ENCODE measurements around the gene LRRFIP2.
"Not testable (repeated sequence)": the region's sequence is repeated elsewhere in the genome, so short reads cannot be mapped to it uniquely, and the experiment has no call there.

Gene LRRFIP2, protein sequence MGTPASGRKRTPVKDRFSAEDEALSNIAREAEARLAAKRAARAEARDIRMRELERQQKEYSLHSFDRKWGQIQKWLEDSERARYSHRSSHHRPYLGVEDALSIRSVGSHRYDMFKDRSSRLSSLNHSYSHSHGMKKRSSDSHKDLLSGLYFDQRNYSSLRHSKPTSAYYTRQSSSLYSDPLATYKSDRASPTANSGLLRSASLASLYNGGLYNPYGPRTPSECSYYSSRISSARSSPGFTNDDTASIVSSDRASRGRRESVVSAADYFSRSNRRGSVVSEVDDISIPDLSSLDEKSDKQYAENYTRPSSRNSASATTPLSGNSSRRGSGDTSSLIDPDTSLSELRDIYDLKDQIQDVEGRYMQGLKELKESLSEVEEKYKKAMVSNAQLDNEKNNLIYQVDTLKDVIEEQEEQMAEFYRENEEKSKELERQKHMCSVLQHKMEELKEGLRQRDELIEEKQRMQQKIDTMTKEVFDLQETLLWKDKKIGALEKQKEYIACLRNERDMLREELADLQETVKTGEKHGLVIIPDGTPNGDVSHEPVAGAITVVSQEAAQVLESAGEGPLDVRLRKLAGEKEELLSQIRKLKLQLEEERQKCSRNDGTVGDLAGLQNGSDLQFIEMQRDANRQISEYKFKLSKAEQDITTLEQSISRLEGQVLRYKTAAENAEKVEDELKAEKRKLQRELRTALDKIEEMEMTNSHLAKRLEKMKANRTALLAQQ

DNA sequence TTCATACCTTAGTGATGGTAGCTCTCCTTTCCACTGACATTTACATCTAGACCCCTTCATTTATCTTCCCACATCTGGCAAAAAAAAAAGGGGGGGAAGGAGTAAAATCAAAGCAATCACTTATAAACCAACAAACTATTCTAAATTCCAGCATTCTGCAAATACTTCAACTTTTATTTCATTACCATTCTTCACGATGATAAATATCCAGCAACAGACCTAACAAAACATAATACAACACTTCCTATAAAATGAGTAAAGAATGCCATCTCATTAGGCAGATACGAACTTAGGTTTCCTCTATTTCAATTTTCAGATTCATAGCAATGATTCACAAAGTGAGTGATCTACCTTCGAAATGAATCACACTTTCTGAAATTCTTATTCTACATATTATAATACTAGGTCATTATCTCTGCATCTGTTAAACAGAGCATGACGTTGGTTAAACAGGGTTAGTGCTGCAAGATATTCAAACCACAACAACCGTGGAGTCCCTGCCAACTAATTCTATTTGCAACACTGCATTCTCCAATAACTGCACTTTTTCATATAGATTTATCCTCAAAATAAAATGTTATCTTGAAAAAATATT is at the start of gene LRRFIP2:
TSS of gene LRRFIP2 (minus strand) at position 51 of the 595 bp plus-strand sequence. CDS start 25,599 bp downstream, outside the sequence.
- no peaks in the 10 kb centered on the region for H3K36me3 ChIP-seq (ENCODE audit: insufficient read depth)
- peaks cover 12% of the 10 kb centered on the region; the same call in 1 of the 2 replicates for H3K79me2 ChIP-seq (ENCODE audit: insufficient read depth, low read depth)
- peak within 1 kb of the TSS; percentile 73 for H2AFZ ChIP-seq (ENCODE audit: low read depth)
- H3K9ac ChIP-seq: peak within 1 kb of the TSS; percentile 58; the same call in 1 of the 2 replicates
- H3K4me3 ChIP-seq (IDR thresholded peaks at IDR 0.05; ENCODE audit: insufficient read depth, low read depth, low read length): peak within 1 kb of the TSS; percentile 50
- peak within 1 kb of the TSS; percentile 58; the same call in 1 of the 2 replicates for H3K27ac ChIP-seq
- TF ChIP-seq, protein P1, sequence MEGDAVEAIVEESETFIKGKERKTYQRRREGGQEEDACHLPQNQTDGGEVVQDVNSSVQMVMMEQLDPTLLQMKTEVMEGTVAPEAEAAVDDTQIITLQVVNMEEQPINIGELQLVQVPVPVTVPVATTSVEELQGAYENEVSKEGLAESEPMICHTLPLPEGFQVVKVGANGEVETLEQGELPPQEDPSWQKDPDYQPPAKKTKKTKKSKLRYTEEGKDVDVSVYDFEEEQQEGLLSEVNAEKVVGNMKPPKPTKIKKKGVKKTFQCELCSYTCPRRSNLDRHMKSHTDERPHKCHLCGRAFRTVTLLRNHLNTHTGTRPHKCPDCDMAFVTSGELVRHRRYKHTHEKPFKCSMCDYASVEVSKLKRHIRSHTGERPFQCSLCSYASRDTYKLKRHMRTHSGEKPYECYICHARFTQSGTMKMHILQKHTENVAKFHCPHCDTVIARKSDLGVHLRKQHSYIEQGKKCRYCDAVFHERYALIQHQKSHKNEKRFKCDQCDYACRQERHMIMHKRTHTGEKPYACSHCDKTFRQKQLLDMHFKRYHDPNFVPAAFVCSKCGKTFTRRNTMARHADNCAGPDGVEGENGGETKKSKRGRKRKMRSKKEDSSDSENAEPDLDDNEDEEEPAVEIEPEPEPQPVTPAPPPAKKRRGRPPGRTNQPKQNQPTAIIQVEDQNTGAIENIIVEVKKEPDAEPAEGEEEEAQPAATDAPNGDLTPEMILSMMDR (conservative IDR thresholded peaks at IDR 0.05; ENCODE audit: low read depth, low read length): no peak
- peak within 1 kb of the TSS; percentile 94 for H3K4me2 ChIP-seq
- no peaks in the 10 kb centered on the region for H3K27me3 ChIP-seq (ENCODE audit: insufficient read depth, low read depth)
- H3K4me1 ChIP-seq (ENCODE audit: low read depth, poor library complexity, severe bottlenecking): peaks cover 19% of the 10 kb centered on the region
- no peaks in the 10 kb centered on the region for H4K20me1 ChIP-seq (ENCODE audit: insufficient read depth)

DNA sequence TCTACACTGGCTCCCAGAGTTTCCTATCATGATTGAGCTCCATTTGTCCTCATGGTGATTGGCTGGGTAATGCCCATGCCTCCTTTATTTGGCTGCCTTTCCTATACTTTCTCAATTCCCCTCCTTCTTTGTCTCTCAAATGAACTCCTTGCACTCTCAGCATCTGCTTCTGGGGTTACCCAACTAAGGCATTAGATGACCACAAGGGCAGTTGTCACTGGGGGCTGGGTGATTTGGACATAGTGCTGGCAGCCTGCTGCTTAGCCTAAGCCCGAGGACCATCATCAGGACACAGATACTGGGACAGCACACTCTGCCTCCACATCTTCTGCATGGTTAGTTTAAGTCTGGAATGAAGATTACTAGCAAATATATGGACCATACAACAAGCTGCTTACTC is 49.2 kb upstream of the LRRFIP2 start:
- Histone ChIP-seq H3K9ac (no peak overlapping the region), H3K79me2 (ENCODE audit: insufficient read depth, low read depth) (no peaks in the 10 kb centered on the region), H3K27ac (no peak overlapping the region), H2AFZ (ENCODE audit: low read depth) (no peak overlapping the region), H3K4me3 (IDR thresholded peaks at IDR 0.05; ENCODE audit: insufficient read depth, low read depth, low read length) (no peak overlapping the region), H3K4me1 (ENCODE audit: low read depth, poor library complexity, severe bottlenecking) (no peaks in the 10 kb centered on the region), H3K36me3 (ENCODE audit: insufficient read depth) (no peaks in the 10 kb centered on the region), H3K27me3 (ENCODE audit: insufficient read depth, low read depth) (no peaks in the 10 kb centered on the region), H4K20me1 (ENCODE audit: insufficient read depth) (no peaks in the 10 kb centered on the region), H3K4me2 (no peak overlapping the region)
- TF ChIP-seq, protein P1 (conservative IDR thresholded peaks at IDR 0.05; ENCODE audit: low read depth, low read length): no peak

DNA sequence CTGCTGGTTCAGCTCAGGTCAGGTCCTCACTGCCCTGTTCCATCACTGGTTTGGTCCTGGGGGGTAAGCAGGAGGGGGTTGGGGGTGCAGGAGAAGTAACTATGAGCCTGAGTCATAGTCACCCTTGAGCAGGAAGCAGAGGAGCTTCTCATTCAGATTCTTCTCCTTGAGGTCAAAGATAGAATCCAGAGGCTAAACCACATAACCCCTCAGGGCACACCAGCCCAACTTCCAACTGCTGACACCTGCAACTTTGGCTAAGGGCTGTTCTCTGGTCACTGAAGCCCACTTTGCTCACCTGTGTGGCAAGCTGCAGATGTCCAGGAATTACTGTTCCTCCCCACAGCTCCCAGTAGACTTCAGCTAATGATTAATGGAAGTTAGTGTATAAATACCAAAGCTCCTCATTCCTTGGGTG is 48.8 kb upstream of the LRRFIP2 start:
- no peak overlapping the region for H3K9ac ChIP-seq
- no peaks in the 10 kb centered on the region for H3K4me1 ChIP-seq (ENCODE audit: low read depth, poor library complexity, severe bottlenecking)
- no peak overlapping the region for H3K4me2 ChIP-seq

DNA sequence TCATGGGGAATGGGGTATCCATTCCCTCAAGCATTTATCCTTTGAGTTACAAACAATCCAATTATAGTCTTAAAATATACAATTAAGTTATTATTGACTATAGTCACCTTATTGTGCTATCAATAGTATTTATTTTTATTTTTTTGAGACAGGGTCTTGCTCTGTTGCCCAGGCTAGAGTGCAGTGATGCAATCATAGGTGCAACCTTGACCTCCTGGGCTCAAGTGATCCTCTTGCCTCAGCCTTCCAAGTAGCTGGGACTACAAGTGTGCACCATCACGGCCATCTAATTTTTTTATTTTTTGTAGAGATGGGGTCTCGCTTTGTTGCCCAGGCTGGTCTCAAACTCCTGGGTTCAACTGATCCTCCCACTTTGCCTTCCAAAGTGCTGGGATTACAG is 48.2 kb upstream of the LRRFIP2 start:
- not testable (repeated sequence) for H3K4me1 ChIP-seq (ENCODE audit: low read depth, poor library complexity, severe bottlenecking); H3K27ac ChIP-seq; H3K4me2 ChIP-seq; H3K27me3 ChIP-seq (ENCODE audit: insufficient read depth, low read depth); H4K20me1 ChIP-seq (ENCODE audit: insufficient read depth); H3K36me3 ChIP-seq (ENCODE audit: insufficient read depth); H3K9ac ChIP-seq; H3K79me2 ChIP-seq (ENCODE audit: insufficient read depth, low read depth); H3K4me3 ChIP-seq (IDR thresholded peaks at IDR 0.05; ENCODE audit: insufficient read depth, low read depth, low read length); H2AFZ ChIP-seq (ENCODE audit: low read depth)

More for the DNA sequence above, 48.8 kb upstream of the LRRFIP2 start:
- Histone ChIP-seq H4K20me1 (ENCODE audit: insufficient read depth) (no peaks in the 10 kb centered on the region), H3K27ac (no peak overlapping the region), H2AFZ (ENCODE audit: low read depth) (no peak overlapping the region), H3K27me3 (ENCODE audit: insufficient read depth, low read depth) (no peaks in the 10 kb centered on the region), H3K79me2 (ENCODE audit: insufficient read depth, low read depth) (no peaks in the 10 kb centered on the region), H3K4me3 (IDR thresholded peaks at IDR 0.05; ENCODE audit: insufficient read depth, low read depth, low read length) (no peak overlapping the region), H3K36me3 (ENCODE audit: insufficient read depth) (no peaks in the 10 kb centered on the region)
- TF ChIP-seq, protein P1 (conservative IDR thresholded peaks at IDR 0.05; ENCODE audit: low read depth, low read length): no peak

Data from KMS-11 (cell line).